SU-DHL-6 (cell line): ENCODE results near the gene TMC1.

Experiments
- EZH2phosphoT487 ChIP-seq: fragments of 200-600 bp; sonication (generic), shearing (Covaris generic); conservative IDR thresholded peaks from 2 replicates; pipeline ENCODE4 v1.6.1; 2018; ENCODE audit warnings: mild to moderate bottlenecking, antibody characterized with exemption, low read length, moderate library complexity, mixed read lengths
- TF ChIP-seq, protein P1 (sequence below): fragments of 200-600 bp; sonication (generic); IDR thresholded peaks from one replicate; pipeline ENCODE4 v1.5.1; 2017; ENCODE audit warnings: antibody characterized with exemption, mild to moderate bottlenecking, low read length, moderate library complexity; ENCODE audit not compliant: insufficient read depth, poor library complexity, severe bottlenecking

DNA sequence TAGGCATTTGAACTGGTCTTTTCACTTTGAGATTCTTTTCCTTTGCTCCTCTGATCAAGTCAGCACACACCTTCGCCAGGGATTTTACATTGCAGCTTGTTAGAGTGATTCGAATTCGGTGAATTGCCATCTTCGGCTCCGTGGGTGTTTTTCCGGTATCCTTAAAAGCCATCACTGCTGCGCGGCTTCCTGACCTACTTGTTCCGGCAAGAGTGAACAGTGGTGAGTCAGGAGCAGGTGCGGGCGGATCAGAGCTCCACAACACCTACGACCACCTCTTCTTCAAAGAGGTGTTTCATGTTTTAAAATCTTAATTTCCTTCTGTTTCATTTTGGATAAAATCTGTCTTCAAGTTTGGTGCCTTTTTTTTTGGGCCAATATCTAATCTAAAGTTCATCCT is 134.6 kb downstream of the TMC1 start:
- no peak for TF ChIP-seq EZH2phosphoT487
- TF ChIP-seq, protein P1, sequence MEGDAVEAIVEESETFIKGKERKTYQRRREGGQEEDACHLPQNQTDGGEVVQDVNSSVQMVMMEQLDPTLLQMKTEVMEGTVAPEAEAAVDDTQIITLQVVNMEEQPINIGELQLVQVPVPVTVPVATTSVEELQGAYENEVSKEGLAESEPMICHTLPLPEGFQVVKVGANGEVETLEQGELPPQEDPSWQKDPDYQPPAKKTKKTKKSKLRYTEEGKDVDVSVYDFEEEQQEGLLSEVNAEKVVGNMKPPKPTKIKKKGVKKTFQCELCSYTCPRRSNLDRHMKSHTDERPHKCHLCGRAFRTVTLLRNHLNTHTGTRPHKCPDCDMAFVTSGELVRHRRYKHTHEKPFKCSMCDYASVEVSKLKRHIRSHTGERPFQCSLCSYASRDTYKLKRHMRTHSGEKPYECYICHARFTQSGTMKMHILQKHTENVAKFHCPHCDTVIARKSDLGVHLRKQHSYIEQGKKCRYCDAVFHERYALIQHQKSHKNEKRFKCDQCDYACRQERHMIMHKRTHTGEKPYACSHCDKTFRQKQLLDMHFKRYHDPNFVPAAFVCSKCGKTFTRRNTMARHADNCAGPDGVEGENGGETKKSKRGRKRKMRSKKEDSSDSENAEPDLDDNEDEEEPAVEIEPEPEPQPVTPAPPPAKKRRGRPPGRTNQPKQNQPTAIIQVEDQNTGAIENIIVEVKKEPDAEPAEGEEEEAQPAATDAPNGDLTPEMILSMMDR, result no peak
